GM12875 (cell line): ENCODE data around the gene NCKAP5.
"Not testable (repeated sequence)": the region's sequence is repeated elsewhere in the genome, so short reads cannot be mapped to it uniquely, and the experiment has no call there.

Experiments
- H3K4me3 ChIP-seq: one replicate; pipeline ENCODE4 v1.5.1; 2011; ENCODE audit warnings: low read depth, low read length, control low read depth
- TF ChIP-seq, protein P1 (sequence below): IDR thresholded peaks from 2 replicates; pipeline ENCODE4 v1.5.1; 2011; ENCODE audit warnings: low read depth, mild to moderate bottlenecking, control low read depth, inconsistent platforms, low read length, moderate library complexity, borderline replicate concordance; ENCODE audit not compliant: insufficient read depth

The NCKAP5 gene

DNA sequence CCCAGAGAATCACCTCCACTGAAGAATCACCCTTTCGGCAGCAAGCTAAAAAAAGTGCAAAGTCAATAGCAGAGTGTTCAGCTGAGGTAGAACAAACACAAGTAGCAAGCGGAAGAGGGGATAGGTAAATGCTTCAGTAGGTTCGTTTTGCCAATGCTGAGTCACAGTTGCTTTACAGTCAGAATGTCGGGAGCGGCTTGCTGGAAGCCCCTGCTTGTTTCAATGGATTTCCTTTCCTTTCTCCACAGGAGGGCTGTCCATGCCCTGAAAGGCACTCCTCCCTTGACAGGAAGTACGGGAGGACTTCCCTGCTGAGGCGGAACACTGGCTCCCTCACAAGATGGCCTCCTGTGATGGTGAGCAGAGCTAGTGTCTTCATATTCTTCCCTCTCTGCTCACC, 752.0 kb downstream of the NCKAP5 start:
- H3K4me3 ChIP-seq: no peak overlapping the region
- TF ChIP-seq, protein P1, sequence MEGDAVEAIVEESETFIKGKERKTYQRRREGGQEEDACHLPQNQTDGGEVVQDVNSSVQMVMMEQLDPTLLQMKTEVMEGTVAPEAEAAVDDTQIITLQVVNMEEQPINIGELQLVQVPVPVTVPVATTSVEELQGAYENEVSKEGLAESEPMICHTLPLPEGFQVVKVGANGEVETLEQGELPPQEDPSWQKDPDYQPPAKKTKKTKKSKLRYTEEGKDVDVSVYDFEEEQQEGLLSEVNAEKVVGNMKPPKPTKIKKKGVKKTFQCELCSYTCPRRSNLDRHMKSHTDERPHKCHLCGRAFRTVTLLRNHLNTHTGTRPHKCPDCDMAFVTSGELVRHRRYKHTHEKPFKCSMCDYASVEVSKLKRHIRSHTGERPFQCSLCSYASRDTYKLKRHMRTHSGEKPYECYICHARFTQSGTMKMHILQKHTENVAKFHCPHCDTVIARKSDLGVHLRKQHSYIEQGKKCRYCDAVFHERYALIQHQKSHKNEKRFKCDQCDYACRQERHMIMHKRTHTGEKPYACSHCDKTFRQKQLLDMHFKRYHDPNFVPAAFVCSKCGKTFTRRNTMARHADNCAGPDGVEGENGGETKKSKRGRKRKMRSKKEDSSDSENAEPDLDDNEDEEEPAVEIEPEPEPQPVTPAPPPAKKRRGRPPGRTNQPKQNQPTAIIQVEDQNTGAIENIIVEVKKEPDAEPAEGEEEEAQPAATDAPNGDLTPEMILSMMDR: no peak

DNA sequence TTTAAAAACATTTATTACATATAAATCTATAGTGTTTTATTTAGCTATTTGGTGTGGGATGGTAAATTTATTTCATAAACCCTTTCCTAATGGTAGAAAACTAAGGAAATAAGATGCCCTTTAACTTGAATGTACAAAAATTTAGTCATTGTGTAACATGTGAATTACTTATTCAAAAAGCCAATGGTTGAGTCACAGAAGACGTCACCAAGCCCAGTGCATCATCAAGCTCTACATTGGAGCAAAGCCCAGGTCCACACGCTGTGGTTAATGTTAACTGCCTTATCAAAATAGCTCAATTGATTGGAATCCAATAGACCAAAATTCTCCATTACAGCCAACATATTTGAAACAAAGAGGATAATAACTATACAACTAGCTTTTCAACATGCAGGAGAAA, 752.7 kb downstream of the NCKAP5 start:
- no peak overlapping the region for H3K4me3 ChIP-seq
- TF ChIP-seq, protein P1: no peak

DNA sequence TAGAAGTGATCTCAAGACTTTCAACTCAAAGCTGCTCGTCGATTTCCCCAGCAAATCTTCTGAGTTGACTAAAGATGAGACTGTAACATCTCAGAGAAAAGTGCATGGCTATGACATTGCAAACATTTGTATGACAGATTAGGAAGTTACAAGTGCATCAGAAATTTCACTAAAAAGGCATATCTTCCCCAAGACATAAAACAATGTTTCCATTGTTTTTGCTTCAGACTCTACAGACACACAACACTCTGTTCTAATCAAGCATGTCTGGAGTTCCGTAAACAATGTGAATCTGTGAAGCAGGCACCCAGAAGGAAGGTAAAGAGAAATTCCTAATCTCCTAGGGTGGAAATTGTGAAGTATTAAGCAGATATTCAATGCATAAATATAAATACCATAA, 753.6 kb downstream of the NCKAP5 start:
- no peak overlapping the region for H3K4me3 ChIP-seq
- TF ChIP-seq, protein P1: no peak

DNA sequence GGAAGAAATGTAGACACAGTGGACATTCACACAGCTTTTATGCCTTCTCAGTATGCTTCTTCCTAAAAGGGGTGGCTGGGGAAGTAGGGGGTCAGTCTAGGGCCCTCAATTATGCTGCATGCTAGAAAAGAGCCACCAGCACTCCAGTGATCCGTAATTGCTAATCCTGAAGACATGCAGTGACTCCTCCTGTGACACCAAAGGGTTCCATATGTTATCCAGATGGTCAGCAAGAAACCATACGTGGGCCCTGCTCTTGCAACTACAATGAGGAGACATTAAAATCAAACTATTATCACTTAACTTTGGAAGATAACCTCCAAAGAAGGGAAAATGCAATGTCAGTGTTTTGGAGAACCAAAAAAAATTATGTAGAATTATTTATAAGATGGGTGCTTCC, 754.8 kb downstream of the NCKAP5 start:
- TF ChIP-seq, protein P1: no peak
- H3K4me3 ChIP-seq: no peak overlapping the region

DNA sequence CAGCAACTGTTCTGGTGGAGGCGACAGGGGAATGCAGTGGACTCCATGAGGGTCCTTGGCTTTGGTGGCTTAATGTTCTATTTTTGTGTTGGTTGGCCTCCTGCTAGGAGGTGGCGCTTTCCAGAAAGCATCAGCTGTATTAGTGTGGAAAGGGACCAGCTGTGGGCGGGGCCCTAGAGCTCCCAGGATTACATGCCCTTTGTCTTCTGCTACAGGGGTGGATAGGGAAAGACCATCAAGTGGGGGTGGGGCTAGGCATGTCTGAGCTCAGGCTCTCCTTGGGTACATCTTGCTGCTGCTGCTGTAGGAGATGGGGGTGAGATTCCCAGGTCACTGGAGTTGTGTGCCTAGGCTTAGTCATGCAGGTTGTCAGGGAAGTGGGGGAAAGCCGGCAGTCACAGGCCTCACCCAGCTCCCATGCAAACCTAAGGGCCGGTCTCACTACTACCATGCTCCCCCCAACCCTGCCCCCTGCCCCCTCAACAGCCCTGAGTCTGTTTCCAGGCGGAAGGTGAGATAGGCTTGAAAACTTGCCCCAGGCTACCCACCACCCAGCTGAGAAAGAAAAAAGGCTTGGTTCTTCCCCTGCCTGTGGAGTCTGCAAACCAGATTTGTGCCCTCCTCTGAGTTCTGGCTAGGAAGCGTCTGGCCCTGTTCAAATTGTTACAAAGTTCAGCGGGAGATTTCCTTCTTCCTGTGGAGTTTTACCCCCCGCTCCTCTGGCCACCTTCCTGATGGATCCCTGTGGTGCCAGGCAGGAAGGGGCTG, 756.9 kb downstream of the NCKAP5 start:
- TF ChIP-seq, protein P1: no peak
- no peak overlapping the region for H3K4me3 ChIP-seq

DNA sequence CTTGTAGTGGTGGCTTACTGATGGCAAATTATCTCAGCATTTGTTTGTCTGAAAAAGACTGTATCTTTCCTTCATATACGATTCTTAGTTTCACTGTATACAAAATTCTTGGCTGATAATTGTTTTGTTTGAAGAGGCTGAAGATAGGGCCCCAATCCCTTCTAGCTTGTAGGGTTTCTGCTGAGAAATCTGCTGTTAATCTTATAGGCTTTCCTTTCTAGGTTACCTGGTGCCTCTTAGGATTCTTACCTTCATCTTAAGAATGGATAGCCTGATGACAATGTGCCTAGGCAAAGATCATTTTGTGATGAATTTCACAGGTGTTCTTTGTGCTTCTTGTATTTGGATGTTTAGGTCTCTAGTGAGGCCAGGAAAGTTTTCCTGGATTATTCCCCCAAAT, 758.3 kb downstream of the NCKAP5 start:
- not testable (repeated sequence) for H3K4me3 ChIP-seq

DNA sequence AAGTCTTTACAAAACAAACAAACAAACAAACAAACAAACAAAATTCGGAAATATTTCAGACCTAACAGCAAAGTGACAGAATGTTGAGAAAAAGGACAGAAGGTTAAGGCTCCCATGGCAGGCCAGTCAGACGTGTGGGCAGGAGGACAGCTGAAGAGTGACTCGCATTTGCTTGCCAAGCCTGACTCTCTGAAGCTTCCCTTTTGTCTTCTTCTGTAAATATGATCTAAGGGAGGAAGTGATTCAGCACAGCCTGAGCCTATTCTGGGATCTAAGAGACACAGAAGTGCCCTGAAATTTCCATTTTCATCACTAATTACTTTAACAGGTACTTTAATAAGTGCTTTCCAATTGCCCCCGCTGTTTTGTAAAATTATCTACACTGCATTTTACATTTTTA, 764.2 kb downstream of the NCKAP5 start:
- TF ChIP-seq, protein P1: no peak
- H3K4me3 ChIP-seq: no peak overlapping the region

DNA sequence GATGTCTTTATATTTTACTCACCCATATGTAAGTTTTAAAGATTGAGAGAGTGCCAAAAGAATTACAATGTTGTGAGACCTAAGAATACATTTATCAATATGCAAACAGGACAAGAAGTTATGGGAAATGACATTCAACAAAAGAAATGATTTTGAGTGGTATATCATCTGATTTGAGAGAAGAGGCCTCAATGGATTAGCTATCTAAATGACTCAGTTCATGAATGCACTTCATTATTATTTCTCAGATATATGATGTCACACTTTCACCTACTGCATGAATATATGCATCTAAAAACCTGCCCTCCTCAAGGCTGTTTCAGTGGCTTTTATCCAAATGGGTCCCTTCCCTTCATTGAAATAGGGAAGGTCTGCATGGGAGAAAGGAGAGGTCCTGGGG, 769.9 kb downstream of the NCKAP5 start:
- no peak overlapping the region for H3K4me3 ChIP-seq
- TF ChIP-seq, protein P1: no peak
